Activated T-helper 17 cell treated with anti-CD3 and anti-CD28 coated beads, Interleukin-2, amount 50 U/mL, for 72 hours (primary cell): Measurements from ENCODE around the gene HCFC1R1. TPM values are rescaled to one million over a fixed set of nuclear protein-coding genes. Genes with fewer than 3 reads are reported as not detected.
"Not testable (repeated sequence)": the region's sequence is repeated elsewhere in the genome, so short reads cannot be mapped to it uniquely, and the experiment has no call there.

ENCODE experiments used
- ATAC-seq: fragments of 150-1000 bp; cut with Tn5 transposase; replicated peaks from 2 replicates; pipeline ENCODE4 v1.10.0; 2021; ENCODE audit warnings: mild to moderate bottlenecking, moderate library complexity
- H3K27ac Mint-ChIP-seq: one replicate; pipeline ENCODE4 v1.8.0; 2022; ENCODE audit warnings: mixed read lengths
- H3K27me3 Mint-ChIP-seq: one replicate; pipeline ENCODE4 v1.8.0; 2022; ENCODE audit warnings: mixed read lengths
- H3K36me3 Mint-ChIP-seq: one replicate; pipeline ENCODE4 v1.8.0; 2022; ENCODE audit warnings: low read depth, mild to moderate bottlenecking, mixed read lengths
- H3K4me1 Mint-ChIP-seq: one replicate; pipeline ENCODE4 v1.8.0; 2022; ENCODE audit warnings: mixed read lengths
- H3K4me3 Mint-ChIP-seq: one replicate; pipeline ENCODE4 v1.8.0; 2022; ENCODE audit warnings: mild to moderate bottlenecking, mixed read lengths
- H3K9me3 Mint-ChIP-seq: one replicate; pipeline ENCODE4 v1.8.0; 2022; ENCODE audit warnings: mixed read lengths
- total RNA-seq, 2 donors: library from RNA; stranded (reverse); gene quantifications; one replicate each; pipeline ENCODE4 v1.2.3, GENCODE V29; 2022

The HCFC1R1 gene
- total RNA-seq, result 10 to 100 TPM; 28.2 to 46.0 TPM

GRCh38 chr16:3023669-3024478 lies at the start of gene HCFC1R1, which contains the start of gene THOC6:
Gene HCFC1R1 (minus strand): TSS chr16:3023942. CDS start chr16:3023941, 1 bp downstream.
Gene THOC6 (plus strand): TSS chr16:3024035. CDS start chr16:3024327, 292 bp downstream.
- H3K9me3 Mint-ChIP-seq, result no peaks in the 10 kb centered on the region
- peak within 1 kb of the TSS; percentile 82 for H3K4me3 Mint-ChIP-seq
- H3K4me1 Mint-ChIP-seq, result peaks cover 23% of the 10 kb centered on the region
- peak; percentile 78 for ATAC-seq
- peaks cover 71% of the 10 kb centered on the region for H3K36me3 Mint-ChIP-seq
- H3K27me3 Mint-ChIP-seq, result no peaks in the 10 kb centered on the region
- peak within 1 kb of the TSS; percentile 90 for H3K27ac Mint-ChIP-seq

GRCh38 chr16:3073448-3073847 lies 49.7 kb upstream of the HCFC1R1 start:
- peak overlapping the region; percentile 76 for H3K4me3 Mint-ChIP-seq
- H3K27ac Mint-ChIP-seq, result peak overlapping the region; percentile 95
- no peaks in the 10 kb centered on the region for H3K9me3 Mint-ChIP-seq
- peaks cover 51% of the 10 kb centered on the region for H3K4me1 Mint-ChIP-seq
- H3K36me3 Mint-ChIP-seq, result peaks cover 84% of the 10 kb centered on the region
- H3K27me3 Mint-ChIP-seq, result no peaks in the 10 kb centered on the region
- no peak for ATAC-seq

- H3K9me3 Mint-ChIP-seq, H3K27me3 Mint-ChIP-seq: not testable (repeated sequence)
- Mint-ChIP-seq H3K4me3 (peak overlapping the region; percentile 100), H3K27ac (peak overlapping the region; percentile 95), H3K36me3 (peaks cover 84% of the 10 kb centered on the region), H3K4me1 (peaks cover 45% of the 10 kb centered on the region)
- ATAC-seq, result peak; percentile 23
Observed at GRCh38 chr16:3072576-3073263, 49.0 kb upstream of the HCFC1R1 start.

GRCh38 chr16:3072148-3072547 lies 48.4 kb upstream of the HCFC1R1 start:
- peaks cover 84% of the 10 kb centered on the region for H3K36me3 Mint-ChIP-seq
- ATAC-seq, result not testable (repeated sequence)

GRCh38 chr16:3071655-3072054 lies 47.9 kb upstream of the HCFC1R1 start:
- Mint-ChIP-seq H3K36me3 (peaks cover 84% of the 10 kb centered on the region), H3K4me3 (peak overlapping the region; percentile 100), H3K27me3 (no peaks in the 10 kb centered on the region), H3K4me1 (peaks cover 43% of the 10 kb centered on the region), H3K9me3 (no peaks in the 10 kb centered on the region), H3K27ac (peak overlapping the region; percentile 64)
- ATAC-seq, result no peak

More at GRCh38 chr16:3072148-3072547, 48.4 kb upstream of the HCFC1R1 start:
- Mint-ChIP-seq H3K4me3 (peak overlapping the region; percentile 100), H3K27ac (peak overlapping the region; percentile 64), H3K4me1 (peaks cover 43% of the 10 kb centered on the region)
- H3K9me3 Mint-ChIP-seq, H3K27me3 Mint-ChIP-seq: not testable (repeated sequence)

- Mint-ChIP-seq H3K27ac (peak overlapping the region; percentile 84), H3K4me3 (peak overlapping the region; percentile 100), H3K9me3 (no peaks in the 10 kb centered on the region), H3K4me1 (peaks cover 43% of the 10 kb centered on the region), H3K27me3 (no peaks in the 10 kb centered on the region), H3K36me3 (peaks cover 84% of the 10 kb centered on the region)
- ATAC-seq, result peak; percentile 8
Observed at GRCh38 chr16:3070608-3071111, 46.9 kb upstream of the HCFC1R1 start.

GRCh38 chr16:3069146-3069545 lies 45.4 kb upstream of the HCFC1R1 start:
- not testable (repeated sequence) for ATAC-seq, H3K9me3 Mint-ChIP-seq, H3K27me3 Mint-ChIP-seq
- peak overlapping the region; percentile 84 for H3K27ac Mint-ChIP-seq
- H3K36me3 Mint-ChIP-seq, result peaks cover 83% of the 10 kb centered on the region
- peaks cover 38% of the 10 kb centered on the region for H3K4me1 Mint-ChIP-seq
- peak overlapping the region; percentile 100 for H3K4me3 Mint-ChIP-seq

- no peaks in the 10 kb centered on the region for H3K9me3 Mint-ChIP-seq
- H3K4me1 Mint-ChIP-seq, result peaks cover 36% of the 10 kb centered on the region
- ATAC-seq, result no peak
- H3K4me3 Mint-ChIP-seq, result peak overlapping the region; percentile 100
- H3K36me3 Mint-ChIP-seq, result peaks cover 77% of the 10 kb centered on the region
- H3K27me3 Mint-ChIP-seq, result no peaks in the 10 kb centered on the region
- peak overlapping the region; percentile 99 for H3K27ac Mint-ChIP-seq
Observed at GRCh38 chr16:3068487-3068886, 44.7 kb upstream of the HCFC1R1 start.

- ATAC-seq, result no peak
- Mint-ChIP-seq H3K4me1 (peaks cover 27% of the 10 kb centered on the region), H3K36me3 (peaks cover 65% of the 10 kb centered on the region)
Observed at GRCh38 chr16:3066440-3066748, 42.7 kb upstream of the HCFC1R1 start.

GRCh38 chr16:3065742-3066439 lies 42.1 kb upstream of the HCFC1R1 start:
- Mint-ChIP-seq H3K4me3 (peak overlapping the region; percentile 100), H3K27me3 (no peaks in the 10 kb centered on the region), H3K4me1 (peaks cover 25% of the 10 kb centered on the region)

More at GRCh38 chr16:3066440-3066748, 42.7 kb upstream of the HCFC1R1 start:
- Mint-ChIP-seq H3K27ac (peak overlapping the region; percentile 99), H3K27me3 (no peaks in the 10 kb centered on the region), H3K4me3 (peak overlapping the region; percentile 100), H3K9me3 (no peaks in the 10 kb centered on the region)

GRCh38 chr16:3065069-3065741 lies 41.5 kb upstream of the HCFC1R1 start, which contains the start of gene IL32:
Gene IL32 (plus strand): TSS chr16:3065640. CDS start chr16:3065812, 172 bp downstream.
- peak; percentile 64 for ATAC-seq
- peaks cover 31% of the 10 kb centered on the region for H3K4me1 Mint-ChIP-seq
- H3K27me3 Mint-ChIP-seq, result no peaks in the 10 kb centered on the region
- H3K9me3 Mint-ChIP-seq, result no peaks in the 10 kb centered on the region
- H3K36me3 Mint-ChIP-seq, result peaks cover 58% of the 10 kb centered on the region
- H3K4me3 Mint-ChIP-seq, result peak within 1 kb of the TSS; percentile 100
- peak within 1 kb of the TSS; percentile 99 for H3K27ac Mint-ChIP-seq

More at GRCh38 chr16:3065742-3066439, 42.1 kb upstream of the HCFC1R1 start:
- H3K27ac Mint-ChIP-seq, result peak overlapping the region; percentile 99
- ATAC-seq, result no peak
- H3K9me3 Mint-ChIP-seq, result no peaks in the 10 kb centered on the region
- H3K36me3 Mint-ChIP-seq, result peaks cover 61% of the 10 kb centered on the region

GRCh38 chr16:3063625-3064386 lies 40.1 kb upstream of the HCFC1R1 start:
- no peak for ATAC-seq
- no peaks in the 10 kb centered on the region for H3K27me3 Mint-ChIP-seq
- H3K4me1 Mint-ChIP-seq, result peaks cover 26% of the 10 kb centered on the region
- no peaks in the 10 kb centered on the region for H3K9me3 Mint-ChIP-seq
- peaks cover 52% of the 10 kb centered on the region for H3K36me3 Mint-ChIP-seq
- peak overlapping the region; percentile 99 for H3K27ac Mint-ChIP-seq
- H3K4me3 Mint-ChIP-seq, result peak overlapping the region; percentile 100

GRCh38 chr16:3062553-3062952 lies 38.8 kb upstream of the HCFC1R1 start:
- Mint-ChIP-seq H3K27ac (peak overlapping the region; percentile 99), H3K4me1 (peaks cover 27% of the 10 kb centered on the region), H3K27me3 (no peaks in the 10 kb centered on the region), H3K4me3 (peak overlapping the region; percentile 100), H3K9me3 (no peaks in the 10 kb centered on the region), H3K36me3 (peaks cover 48% of the 10 kb centered on the region)
- no peak for ATAC-seq
